Measurements from ENCODE around the gene TMEM200A.

GRCh38 chr6:130457605-130458004, 91.8 kb downstream of the TMEM200A start:
- TF ChIP-seq REST (IDR thresholded peaks at IDR 0.05; ENCODE audit: low read depth, low read length): no peak
- no peak for TF ChIP-seq TCF12 (IDR thresholded peaks at IDR 0.05)
- TF ChIP-seq ELF1 (IDR thresholded peaks at IDR 0.05): no peak
- peak; percentile 32 for TF ChIP-seq CTCF (IDR thresholded peaks at IDR 0.05)
- peak; percentile 16; the same call in 1 of the 2 replicates for TF ChIP-seq SMC3 (IDR thresholded peaks at IDR 0.05; ENCODE audit: low read depth, low read length)
- no peak for TF ChIP-seq EZH2phosphoT487 (IDR thresholded peaks at IDR 0.05; ENCODE audit: borderline replicate concordance, low read depth)
- no peak for TF ChIP-seq POLR2AphosphoS5 (IDR thresholded peaks at IDR 0.05; ENCODE audit: low read depth, low read length)
- no peak for TF ChIP-seq EP300 (IDR thresholded peaks at IDR 0.05; ENCODE audit: borderline replicate concordance in 1 of 2, low read depth in 1 of 2, low read length in 1 of 2)
- TF ChIP-seq RAD21 (IDR thresholded peaks at IDR 0.05; ENCODE audit: low read length): peak; percentile 26; the same call in 1 of the 2 replicates
- TF ChIP-seq YY1 (IDR thresholded peaks at IDR 0.05; ENCODE audit: low read depth): no peak
- no peak for TF ChIP-seq FOSL2 (IDR thresholded peaks at IDR 0.05; ENCODE audit: borderline replicate concordance, low read depth)
